Measurements from ENCODE around the gene FAM120B. TPM values are rescaled to one million over a fixed set of nuclear protein-coding genes. Genes with fewer than 3 reads are reported as not detected.

Gene FAM120B
- total RNA-seq, 4 donors from 2014 or later: 25.0 to 32.8 (median 27.5) TPM

GRCh38 chr6:170440437-170440836 is 133.9 kb downstream of the FAM120B start:
- TF ChIP-seq, protein P1, sequence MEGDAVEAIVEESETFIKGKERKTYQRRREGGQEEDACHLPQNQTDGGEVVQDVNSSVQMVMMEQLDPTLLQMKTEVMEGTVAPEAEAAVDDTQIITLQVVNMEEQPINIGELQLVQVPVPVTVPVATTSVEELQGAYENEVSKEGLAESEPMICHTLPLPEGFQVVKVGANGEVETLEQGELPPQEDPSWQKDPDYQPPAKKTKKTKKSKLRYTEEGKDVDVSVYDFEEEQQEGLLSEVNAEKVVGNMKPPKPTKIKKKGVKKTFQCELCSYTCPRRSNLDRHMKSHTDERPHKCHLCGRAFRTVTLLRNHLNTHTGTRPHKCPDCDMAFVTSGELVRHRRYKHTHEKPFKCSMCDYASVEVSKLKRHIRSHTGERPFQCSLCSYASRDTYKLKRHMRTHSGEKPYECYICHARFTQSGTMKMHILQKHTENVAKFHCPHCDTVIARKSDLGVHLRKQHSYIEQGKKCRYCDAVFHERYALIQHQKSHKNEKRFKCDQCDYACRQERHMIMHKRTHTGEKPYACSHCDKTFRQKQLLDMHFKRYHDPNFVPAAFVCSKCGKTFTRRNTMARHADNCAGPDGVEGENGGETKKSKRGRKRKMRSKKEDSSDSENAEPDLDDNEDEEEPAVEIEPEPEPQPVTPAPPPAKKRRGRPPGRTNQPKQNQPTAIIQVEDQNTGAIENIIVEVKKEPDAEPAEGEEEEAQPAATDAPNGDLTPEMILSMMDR (IDR thresholded peaks at IDR 0.05; ENCODE audit: low read depth): no peak

DNA sequence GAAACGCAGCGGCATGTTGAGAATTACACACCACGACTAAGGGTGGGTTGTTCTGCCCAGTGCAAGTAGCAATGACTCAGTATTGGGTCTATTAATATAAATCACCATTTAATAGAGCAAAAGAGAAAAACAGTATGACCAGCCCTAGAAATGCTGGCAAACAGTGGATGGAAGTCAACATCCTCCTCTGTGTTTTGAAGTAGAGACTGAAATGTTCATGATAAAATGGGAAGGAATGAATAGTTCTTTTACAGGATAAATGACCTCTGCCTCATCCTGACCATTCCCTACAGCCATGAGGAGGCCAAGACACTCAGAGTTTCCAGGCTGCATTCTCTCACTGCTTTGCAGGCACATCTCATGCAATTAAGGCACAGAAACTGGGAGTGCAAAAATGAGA is 134.8 kb downstream of the FAM120B start:
- TF ChIP-seq, protein P1 (IDR thresholded peaks at IDR 0.05; ENCODE audit: low read depth): no peak

DNA sequence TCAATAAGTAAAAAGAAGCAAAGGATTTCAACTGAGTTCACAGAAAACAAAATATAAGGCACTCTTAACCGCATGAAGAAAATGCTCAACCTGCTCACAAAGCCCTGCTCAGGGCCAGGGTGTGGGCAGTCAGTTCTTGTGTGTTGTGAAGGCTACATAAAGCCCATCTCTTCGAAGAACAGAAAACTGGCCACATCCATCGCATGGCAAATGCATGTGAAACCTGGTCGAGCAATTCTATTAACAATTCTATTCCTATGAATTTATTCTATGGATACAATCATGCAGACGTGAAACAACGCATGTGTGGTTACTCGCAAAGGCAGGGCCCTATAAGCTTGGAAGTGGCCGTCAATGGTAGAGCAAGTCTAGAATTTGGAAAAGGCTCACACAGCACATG is 136.0 kb downstream of the FAM120B start:
- TF ChIP-seq, protein P1 (IDR thresholded peaks at IDR 0.05; ENCODE audit: low read depth): no peak

- TF ChIP-seq, protein P1 (IDR thresholded peaks at IDR 0.05; ENCODE audit: low read depth): no peak
Observed at GRCh38 chr6:170443151-170443662, 136.6 kb downstream of the FAM120B start.

- TF ChIP-seq, protein P1 (IDR thresholded peaks at IDR 0.05; ENCODE audit: low read depth): no peak
Observed at GRCh38 chr6:170444056-170444591, 137.6 kb downstream of the FAM120B start.

GRCh38 chr6:170444811-170445211 is 138.3 kb downstream of the FAM120B start:
- TF ChIP-seq, protein P1 (IDR thresholded peaks at IDR 0.05; ENCODE audit: low read depth): no peak

GRCh38 chr6:170445487-170445886 is 138.9 kb downstream of the FAM120B start:
- TF ChIP-seq, protein P1 (IDR thresholded peaks at IDR 0.05; ENCODE audit: low read depth): no peak

Measured in subcutaneous adipose tissue (tissue), 4 donors.